GM15510 (cell line): ENCODE results near the gene MAEA.

Experiments
- POLR2A ChIP-seq: IDR thresholded peaks from 3 replicates; pipeline ENCODE4 v1.6.1; 2011; ENCODE audit warnings: borderline replicate concordance; ENCODE audit not compliant: insufficient read length; ENCODE audit errors: extremely low read depth

The MAEA gene

DNA sequence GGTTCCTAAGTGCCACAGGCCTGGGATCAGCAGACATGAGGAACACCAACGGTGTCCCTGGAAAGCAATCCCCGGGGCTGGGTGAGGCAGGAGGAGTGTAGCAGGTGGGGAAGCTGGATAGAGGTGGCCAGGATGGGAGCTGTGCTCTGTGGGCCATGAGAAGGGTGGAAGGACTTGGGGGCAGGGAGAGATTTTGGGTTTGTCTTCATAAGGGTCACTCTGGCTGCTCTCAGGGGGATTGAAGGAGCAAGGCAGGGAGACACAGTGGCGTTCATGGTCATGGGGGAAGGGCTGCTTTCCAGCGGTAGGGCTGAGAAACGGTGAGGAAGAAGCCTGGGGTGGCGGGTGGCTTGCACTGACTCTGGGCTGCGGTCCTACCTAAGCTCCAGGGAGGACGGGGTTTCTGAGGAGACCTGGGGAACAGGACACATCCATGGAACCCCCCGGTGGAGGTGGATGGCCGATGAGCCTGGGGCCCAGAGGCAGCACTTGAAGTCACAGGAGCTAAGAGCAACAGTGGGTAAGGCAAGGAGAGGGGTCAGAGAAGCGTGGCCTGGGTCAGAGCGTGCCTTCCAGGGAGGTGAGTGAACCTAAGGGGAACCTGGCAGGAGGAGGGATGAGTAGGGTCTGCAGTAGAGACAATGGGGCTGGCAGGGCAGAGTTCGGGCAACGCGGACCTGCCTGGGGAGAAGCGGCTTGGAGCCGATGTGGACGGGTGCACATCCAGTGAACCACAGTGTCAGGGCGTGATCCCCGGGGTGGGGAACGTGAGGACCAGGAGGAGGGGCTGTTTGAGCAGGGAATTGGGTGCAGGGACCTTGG is 28.4 kb upstream of the MAEA start:
- TF ChIP-seq POLR2A = no peak

DNA sequence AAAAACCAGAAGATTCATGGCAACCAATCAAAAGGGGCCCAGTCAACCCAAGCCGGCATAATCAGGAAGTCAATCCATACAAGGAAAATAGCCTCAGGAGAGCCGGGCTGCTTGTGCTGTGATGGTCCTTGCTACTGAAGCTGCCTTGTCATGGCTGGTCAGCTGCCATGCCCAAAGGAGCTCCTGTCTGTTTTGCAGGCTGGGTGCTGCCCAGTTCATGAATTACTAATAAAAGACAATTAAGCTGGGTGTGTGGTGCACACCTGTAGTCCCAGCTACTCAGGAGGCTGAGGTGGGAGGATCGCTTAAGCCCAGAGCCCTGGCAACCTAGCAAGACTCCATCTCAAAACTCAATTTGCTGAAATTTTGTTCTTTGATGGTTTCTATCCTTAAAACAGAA is 24.7 kb upstream of the MAEA start:
- no peak for TF ChIP-seq POLR2A

- TF ChIP-seq POLR2A = no peak
Observed at GRCh38 chr4:1265351-1265750, 24.3 kb upstream of the MAEA start.

- TF ChIP-seq POLR2A = no peak
Observed at GRCh38 chr4:1266881-1267763, 22.6 kb upstream of the MAEA start.

DNA sequence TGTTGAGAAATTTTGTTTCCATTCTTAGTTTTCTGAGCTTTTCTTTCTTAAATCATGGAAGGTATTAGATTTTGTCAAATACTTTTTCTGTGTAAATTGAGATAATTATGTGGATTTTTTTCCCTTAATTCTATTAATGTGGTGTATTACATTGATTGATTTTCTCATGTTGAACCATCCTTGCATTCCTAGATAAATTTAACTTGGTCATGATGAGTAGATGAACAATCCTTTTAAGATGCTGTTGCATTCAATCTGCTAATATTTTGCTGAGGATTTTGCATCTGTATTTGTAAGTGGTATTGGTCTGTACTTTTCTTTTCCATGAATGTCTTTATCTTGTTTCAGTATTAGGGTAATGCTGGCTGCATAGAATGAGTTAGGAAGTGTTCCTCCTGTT is 20.5 kb upstream of the MAEA start:
- TF ChIP-seq POLR2A = no peak

DNA sequence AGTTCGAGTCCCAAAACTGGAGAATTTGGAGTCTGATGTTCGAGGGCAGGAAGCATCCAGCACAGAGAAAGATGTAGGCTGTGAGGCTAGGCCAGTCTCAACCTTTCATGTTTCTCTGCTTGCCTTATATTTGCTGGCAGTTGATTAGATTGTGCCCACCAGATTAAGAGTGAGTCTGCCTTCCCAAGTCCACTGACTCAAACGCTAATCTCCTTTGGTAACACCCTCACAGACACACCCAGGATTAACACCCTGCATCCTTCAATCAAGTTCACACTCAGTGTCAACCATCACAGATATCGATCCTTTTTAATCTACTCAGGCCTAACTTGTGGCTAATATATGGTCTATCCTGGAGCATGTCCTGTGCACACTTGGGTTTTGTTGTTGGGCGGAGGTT is 18.0 kb upstream of the MAEA start:
- TF ChIP-seq POLR2A = no peak

- TF ChIP-seq POLR2A = no peak
Observed at GRCh38 chr4:1274871-1275270, 14.8 kb upstream of the MAEA start.

- no peak for TF ChIP-seq POLR2A
Observed at GRCh38 chr4:1276984-1277383, 12.7 kb upstream of the MAEA start.

- TF ChIP-seq POLR2A = no peak
Observed at GRCh38 chr4:1277667-1278665, 11.7 kb upstream of the MAEA start.

GRCh38 chr4:1279253-1279652 is 10.4 kb upstream of the MAEA start:
- TF ChIP-seq POLR2A = no peak

DNA sequence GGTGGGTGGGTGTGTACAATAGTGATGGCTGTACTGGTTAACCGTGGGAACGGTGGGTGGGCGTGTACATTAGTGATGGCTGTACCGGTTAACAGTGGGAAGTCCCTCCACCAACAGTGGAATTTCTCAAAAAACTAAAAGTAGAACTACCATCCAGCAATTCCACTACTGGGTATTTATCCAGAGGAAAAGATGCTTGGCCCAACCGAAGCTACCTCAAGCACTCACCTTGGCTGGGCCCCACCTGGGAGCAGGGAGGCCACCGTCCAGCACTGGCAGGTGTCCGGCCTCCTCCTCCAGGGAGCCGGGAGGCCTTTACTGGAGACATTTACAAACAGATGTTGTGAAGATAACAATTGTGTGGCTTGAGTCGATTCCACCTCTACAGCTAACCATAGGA is 6.0 kb upstream of the MAEA start:
- TF ChIP-seq POLR2A = no peak

DNA sequence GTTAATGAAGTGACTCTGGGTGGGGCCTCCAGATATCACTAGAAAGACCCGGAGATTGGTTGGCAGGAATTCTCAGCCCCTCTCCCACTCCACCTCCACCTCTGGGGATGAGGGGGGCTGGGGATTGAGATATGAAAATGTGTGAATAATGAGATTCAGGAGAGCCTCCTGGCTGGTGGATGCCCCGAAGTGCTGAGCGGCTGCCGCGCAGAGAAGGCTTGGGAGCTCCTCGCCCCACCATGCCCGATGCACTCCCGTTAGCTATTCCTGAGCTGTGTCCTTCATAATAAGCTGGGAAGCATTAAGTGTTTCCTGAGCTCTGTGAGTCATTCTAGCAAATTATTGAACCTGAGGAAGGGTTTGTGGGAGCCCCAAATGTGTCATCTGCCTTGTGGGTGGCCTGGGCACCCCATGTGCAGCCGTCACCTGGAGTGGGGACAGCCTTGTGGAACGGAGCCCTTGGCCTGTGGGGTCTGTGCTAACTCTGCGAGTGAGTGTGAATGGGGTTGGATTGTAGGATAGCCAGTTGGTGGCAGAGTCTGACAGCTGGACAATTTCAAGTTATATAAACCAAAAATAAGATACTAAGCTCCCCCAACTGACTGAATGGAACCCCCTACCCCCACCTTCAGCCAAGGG is 4.4 kb upstream of the MAEA start:
- TF ChIP-seq POLR2A = no peak

- no peak for TF ChIP-seq POLR2A
Observed at GRCh38 chr4:1285790-1286553, 3.7 kb upstream of the MAEA start.
